SK-N-SH treated with all-trans-retinoic acid at 6 μM for 48 hours (cell line): Measurements from ENCODE around the gene AKT2.
A peak's percentile ranks its signal among the peaks of the same experiment; 100 is the strongest.

ENCODE experiments used
- ATAC-seq: fragments of 200-7000 bp; cut with Tn5 transposase; 3 replicates; pipeline ENCODE4 v1.9.1; 2020; ENCODE audit warnings: mild to moderate bottlenecking, moderate library complexity
- ARNTL ChIP-seq: fragments of 450-650 bp; formaldehyde crosslinking; IDR thresholded peaks from 2 replicates; pipeline ENCODE4 v1.5.0; 2020; ENCODE audit warnings: low read depth, mild to moderate bottlenecking, moderate library complexity, borderline replicate concordance
- BACH2 ChIP-seq: fragments of 250-450 bp; sonication (Bioruptor Pico); IDR thresholded peaks from 2 replicates; pipeline ENCODE4 v1.9.0; 2021; ENCODE audit warnings: mild to moderate bottlenecking, borderline replicate concordance
- CSDC2 ChIP-seq: fragments of 250-450 bp; sonication (Bioruptor Pico); IDR thresholded peaks from 2 replicates; pipeline ENCODE4 v1.5.0; 2020; ENCODE audit warnings: mild to moderate bottlenecking, moderate library complexity
- ESRRG ChIP-seq: fragments of 250-450 bp; sonication (Bioruptor Pico); IDR thresholded peaks from 2 replicates; pipeline ENCODE4 v1.6.1; 2021; ENCODE audit warnings: mild to moderate bottlenecking
- GLIS3 ChIP-seq: fragments of 250-450 bp; sonication (Bioruptor Pico); IDR thresholded peaks from 2 replicates; pipeline ENCODE4 v1.5.0; 2020; ENCODE audit warnings: mild to moderate bottlenecking, moderate library complexity
- ISL1 ChIP-seq: fragments of 250-450 bp; sonication (Bioruptor Pico); IDR thresholded peaks from 2 replicates; pipeline ENCODE4 v2.1.2; 2022; ENCODE audit warnings: mild to moderate bottlenecking, moderate library complexity
- OSR1 ChIP-seq: fragments of 250-450 bp; sonication (Bioruptor Pico); IDR thresholded peaks from 2 replicates; pipeline ENCODE4 v1.8.0; 2022; ENCODE audit warnings: moderate library complexity, mild to moderate bottlenecking, inconsistent platforms
- PPARA ChIP-seq: fragments of 250-450 bp; sonication (Bioruptor Pico); IDR thresholded peaks from 2 replicates; pipeline ENCODE4 v1.5.0; 2020; ENCODE audit warnings: mild to moderate bottlenecking, borderline replicate concordance
- SNAI2 ChIP-seq: fragments of 250-450 bp; sonication (Bioruptor Pico); IDR thresholded peaks from 2 replicates; pipeline ENCODE4 v1.5.0; 2020; ENCODE audit warnings: mild to moderate bottlenecking, moderate library complexity
- TCF4 ChIP-seq: fragments of 250-450 bp; sonication (Bioruptor Pico); IDR thresholded peaks from 2 replicates; pipeline ENCODE4 v1.8.0; 2021; ENCODE audit warnings: mild to moderate bottlenecking, moderate library complexity, borderline replicate concordance
- TOX ChIP-seq: fragments of 250-450 bp; sonication (Bioruptor Pico); IDR thresholded peaks from 2 replicates; pipeline ENCODE4 v1.8.0; 2021; ENCODE audit warnings: mild to moderate bottlenecking, moderate library complexity, borderline replicate concordance
- ZC3H10 ChIP-seq: fragments of 250-450 bp; sonication (Bioruptor Pico); IDR thresholded peaks from 2 replicates; pipeline ENCODE4 v1.5.1; 2021; ENCODE audit warnings: mild to moderate bottlenecking, moderate library complexity
- ZFP30 ChIP-seq: fragments of 450-650 bp; formaldehyde crosslinking; IDR thresholded peaks from 2 replicates; pipeline ENCODE4 v1.5.0; 2022; ENCODE audit warnings: mild to moderate bottlenecking, moderate library complexity
- ZNF565 ChIP-seq: fragments of 450-650 bp; formaldehyde crosslinking; conservative IDR thresholded peaks from 2 replicates; pipeline ENCODE4 v1.5.0; 2020; ENCODE audit warnings: low read depth, mild to moderate bottlenecking, moderate library complexity
- ZNF70 ChIP-seq: fragments of 450-650 bp; formaldehyde crosslinking; IDR thresholded peaks from 2 replicates; pipeline ENCODE4 v1.5.0; 2020; ENCODE audit warnings: mild to moderate bottlenecking, moderate library complexity
- ZNF8 ChIP-seq: fragments of 450-650 bp; formaldehyde crosslinking; IDR thresholded peaks from 2 replicates; pipeline ENCODE4 v1.5.0; 2020; ENCODE audit warnings: mild to moderate bottlenecking, moderate library complexity
- TF ChIP-seq, protein P1 (sequence below): fragments of 250-450 bp; sonication (Bioruptor Pico); IDR thresholded peaks from 2 replicates; pipeline ENCODE4 v1.8.0; 2021; ENCODE audit warnings: low read depth, mild to moderate bottlenecking, moderate library complexity, borderline replicate concordance
- TF ChIP-seq, protein P2 (sequence below): fragments of 250-450 bp; sonication (Bioruptor Pico); IDR thresholded peaks from 2 replicates; pipeline ENCODE4 v1.5.1; 2020; ENCODE audit warnings: low read depth, mild to moderate bottlenecking, moderate library complexity
- TF ChIP-seq, protein P3 (sequence below): fragments of 250-450 bp; sonication (Bioruptor Pico); IDR thresholded peaks from 2 replicates; pipeline ENCODE4 v1.5.0; 2020; ENCODE audit warnings: mild to moderate bottlenecking, moderate library complexity
- TF ChIP-seq, protein P4 (sequence below): fragments of 250-450 bp; sonication (Bioruptor Pico); IDR thresholded peaks from 2 replicates; pipeline ENCODE4 v1.8.0; 2020; ENCODE audit warnings: mild to moderate bottlenecking, moderate library complexity, borderline replicate concordance

Gene AKT2

GRCh38 chr19:40229926-40230417, 55.2 kb downstream of the AKT2 start:
- ATAC-seq: no peak
- TF ChIP-seq TOX (CRISPR knock-in tag) (no peak), ISL1 (CRISPR knock-in tag) (no peak), TCF4 (CRISPR knock-in tag) (no peak), ESRRG (no peak), ZNF565 (CRISPR knock-in tag) (no peak), ZC3H10 (no peak), ARNTL (no peak), ZNF70 (CRISPR knock-in tag) (no peak)
- TF ChIP-seq, protein P1, sequence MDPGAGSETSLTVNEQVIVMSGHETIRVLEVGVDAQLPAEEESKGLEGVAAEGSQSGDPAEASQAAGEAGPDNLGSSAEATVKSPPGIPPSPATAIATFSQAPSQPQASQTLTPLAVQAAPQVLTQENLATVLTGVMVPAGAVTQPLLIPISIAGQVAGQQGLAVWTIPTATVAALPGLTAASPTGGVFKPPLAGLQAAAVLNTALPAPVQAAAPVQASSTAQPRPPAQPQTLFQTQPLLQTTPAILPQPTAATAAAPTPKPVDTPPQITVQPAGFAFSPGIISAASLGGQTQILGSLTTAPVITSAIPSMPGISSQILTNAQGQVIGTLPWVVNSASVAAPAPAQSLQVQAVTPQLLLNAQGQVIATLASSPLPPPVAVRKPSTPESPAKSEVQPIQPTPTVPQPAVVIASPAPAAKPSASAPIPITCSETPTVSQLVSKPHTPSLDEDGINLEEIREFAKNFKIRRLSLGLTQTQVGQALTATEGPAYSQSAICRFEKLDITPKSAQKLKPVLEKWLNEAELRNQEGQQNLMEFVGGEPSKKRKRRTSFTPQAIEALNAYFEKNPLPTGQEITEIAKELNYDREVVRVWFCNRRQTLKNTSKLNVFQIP: no peak
- TF ChIP-seq, protein P2, sequence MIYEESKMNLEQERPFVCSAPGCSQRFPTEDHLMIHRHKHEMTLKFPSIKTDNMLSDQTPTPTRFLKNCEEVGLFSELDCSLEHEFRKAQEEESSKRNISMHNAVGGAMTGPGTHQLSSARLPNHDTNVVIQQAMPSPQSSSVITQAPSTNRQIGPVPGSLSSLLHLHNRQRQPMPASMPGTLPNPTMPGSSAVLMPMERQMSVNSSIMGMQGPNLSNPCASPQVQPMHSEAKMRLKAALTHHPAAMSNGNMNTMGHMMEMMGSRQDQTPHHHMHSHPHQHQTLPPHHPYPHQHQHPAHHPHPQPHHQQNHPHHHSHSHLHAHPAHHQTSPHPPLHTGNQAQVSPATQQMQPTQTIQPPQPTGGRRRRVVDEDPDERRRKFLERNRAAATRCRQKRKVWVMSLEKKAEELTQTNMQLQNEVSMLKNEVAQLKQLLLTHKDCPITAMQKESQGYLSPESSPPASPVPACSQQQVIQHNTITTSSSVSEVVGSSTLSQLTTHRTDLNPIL: no peak

- TF ChIP-seq, protein P2: no peak
- TF ChIP-seq, protein P3, sequence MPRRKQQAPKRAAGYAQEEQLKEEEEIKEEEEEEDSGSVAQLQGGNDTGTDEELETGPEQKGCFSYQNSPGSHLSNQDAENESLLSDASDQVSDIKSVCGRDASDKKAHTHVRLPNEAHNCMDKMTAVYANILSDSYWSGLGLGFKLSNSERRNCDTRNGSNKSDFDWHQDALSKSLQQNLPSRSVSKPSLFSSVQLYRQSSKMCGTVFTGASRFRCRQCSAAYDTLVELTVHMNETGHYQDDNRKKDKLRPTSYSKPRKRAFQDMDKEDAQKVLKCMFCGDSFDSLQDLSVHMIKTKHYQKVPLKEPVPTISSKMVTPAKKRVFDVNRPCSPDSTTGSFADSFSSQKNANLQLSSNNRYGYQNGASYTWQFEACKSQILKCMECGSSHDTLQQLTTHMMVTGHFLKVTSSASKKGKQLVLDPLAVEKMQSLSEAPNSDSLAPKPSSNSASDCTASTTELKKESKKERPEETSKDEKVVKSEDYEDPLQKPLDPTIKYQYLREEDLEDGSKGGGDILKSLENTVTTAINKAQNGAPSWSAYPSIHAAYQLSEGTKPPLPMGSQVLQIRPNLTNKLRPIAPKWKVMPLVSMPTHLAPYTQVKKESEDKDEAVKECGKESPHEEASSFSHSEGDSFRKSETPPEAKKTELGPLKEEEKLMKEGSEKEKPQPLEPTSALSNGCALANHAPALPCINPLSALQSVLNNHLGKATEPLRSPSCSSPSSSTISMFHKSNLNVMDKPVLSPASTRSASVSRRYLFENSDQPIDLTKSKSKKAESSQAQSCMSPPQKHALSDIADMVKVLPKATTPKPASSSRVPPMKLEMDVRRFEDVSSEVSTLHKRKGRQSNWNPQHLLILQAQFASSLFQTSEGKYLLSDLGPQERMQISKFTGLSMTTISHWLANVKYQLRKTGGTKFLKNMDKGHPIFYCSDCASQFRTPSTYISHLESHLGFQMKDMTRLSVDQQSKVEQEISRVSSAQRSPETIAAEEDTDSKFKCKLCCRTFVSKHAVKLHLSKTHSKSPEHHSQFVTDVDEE (CRISPR knock-in tag): no peak
- TF ChIP-seq, protein P4, sequence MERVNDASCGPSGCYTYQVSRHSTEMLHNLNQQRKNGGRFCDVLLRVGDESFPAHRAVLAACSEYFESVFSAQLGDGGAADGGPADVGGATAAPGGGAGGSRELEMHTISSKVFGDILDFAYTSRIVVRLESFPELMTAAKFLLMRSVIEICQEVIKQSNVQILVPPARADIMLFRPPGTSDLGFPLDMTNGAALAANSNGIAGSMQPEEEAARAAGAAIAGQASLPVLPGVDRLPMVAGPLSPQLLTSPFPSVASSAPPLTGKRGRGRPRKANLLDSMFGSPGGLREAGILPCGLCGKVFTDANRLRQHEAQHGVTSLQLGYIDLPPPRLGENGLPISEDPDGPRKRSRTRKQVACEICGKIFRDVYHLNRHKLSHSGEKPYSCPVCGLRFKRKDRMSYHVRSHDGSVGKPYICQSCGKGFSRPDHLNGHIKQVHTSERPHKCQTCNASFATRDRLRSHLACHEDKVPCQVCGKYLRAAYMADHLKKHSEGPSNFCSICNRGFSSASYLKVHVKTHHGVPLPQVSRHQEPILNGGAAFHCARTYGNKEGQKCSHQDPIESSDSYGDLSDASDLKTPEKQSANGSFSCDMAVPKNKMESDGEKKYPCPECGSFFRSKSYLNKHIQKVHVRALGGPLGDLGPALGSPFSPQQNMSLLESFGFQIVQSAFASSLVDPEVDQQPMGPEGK (CRISPR knock-in tag): no peak
- TF ChIP-seq, protein P1: no peak
- TF ChIP-seq ZNF8 (CRISPR knock-in tag): no peak
- TF ChIP-seq ZC3H10: no peak
- no peak for TF ChIP-seq ZNF70 (CRISPR knock-in tag)
- no peak for TF ChIP-seq CSDC2 (CRISPR knock-in tag)
- no peak for TF ChIP-seq ESRRG
- TF ChIP-seq GLIS3: no peak
- TF ChIP-seq ZNF565 (CRISPR knock-in tag): no peak
- no peak for TF ChIP-seq OSR1 (CRISPR knock-in tag)
- TF ChIP-seq TCF4 (CRISPR knock-in tag): no peak
- ATAC-seq: peak; percentile 15; the same call in 1 of the 3 replicates
These were observed 55.7 kb downstream of the AKT2 start for GRCh38 chr19:40229484-40229883.

GRCh38 chr19:40228863-40229262, 56.3 kb downstream of the AKT2 start:
- no peak for ATAC-seq
- TF ChIP-seq ISL1 (CRISPR knock-in tag) (no peak), ZNF8 (CRISPR knock-in tag) (no peak), ZNF70 (CRISPR knock-in tag) (no peak), BACH2 (CRISPR knock-in tag) (no peak), TCF4 (CRISPR knock-in tag) (no peak), ESRRG (no peak), ZFP30 (CRISPR knock-in tag) (no peak), TOX (CRISPR knock-in tag) (no peak), OSR1 (CRISPR knock-in tag) (no peak), PPARA (CRISPR knock-in tag) (no peak), SNAI2 (CRISPR knock-in tag) (no peak), ZC3H10 (no peak), ARNTL (no peak)
- TF ChIP-seq, protein P2: no peak
- TF ChIP-seq, protein P1: no peak
